ENCODE data around the gene IRF9.

IRF9 gene

DNA sequence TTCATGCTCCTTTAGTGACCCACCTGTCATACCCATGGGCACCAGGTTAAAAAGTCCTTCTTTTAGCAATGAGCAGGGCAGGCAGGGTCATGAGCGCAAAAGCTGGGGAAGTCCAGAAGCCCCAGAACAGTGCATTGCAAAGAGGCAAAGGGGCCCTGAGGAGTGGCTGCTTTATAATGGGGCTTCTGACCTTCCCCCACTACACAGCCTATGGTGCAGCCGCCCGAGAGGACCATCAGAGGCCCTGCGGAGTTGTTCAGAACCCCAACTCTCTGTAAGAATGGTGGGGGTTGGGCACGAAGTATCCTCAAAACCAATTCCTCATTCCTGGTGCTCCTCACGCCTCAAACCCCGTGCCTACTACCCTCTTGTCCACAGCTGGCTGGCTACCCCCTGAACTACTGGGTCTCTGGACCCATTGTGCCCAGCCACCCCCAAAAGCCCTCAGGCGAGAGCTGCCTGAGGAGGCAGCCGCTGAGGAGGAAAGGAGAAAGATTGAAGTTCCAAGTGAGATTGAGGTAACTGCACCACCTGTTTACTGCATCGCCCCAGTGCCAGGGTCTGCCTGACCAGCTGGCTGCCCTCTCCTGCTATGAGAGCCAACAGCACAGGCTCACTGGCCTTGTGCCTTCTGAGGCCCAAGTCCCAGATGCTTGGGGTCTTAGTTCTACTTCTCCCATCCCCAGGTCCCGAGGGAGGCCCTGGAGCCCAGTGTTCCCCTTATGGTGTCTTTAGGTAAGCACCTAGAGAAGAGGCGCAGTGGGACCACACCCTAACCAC, 17.5 kb downstream of the IRF9 start:
- DNase-seq = no peak

DNA sequence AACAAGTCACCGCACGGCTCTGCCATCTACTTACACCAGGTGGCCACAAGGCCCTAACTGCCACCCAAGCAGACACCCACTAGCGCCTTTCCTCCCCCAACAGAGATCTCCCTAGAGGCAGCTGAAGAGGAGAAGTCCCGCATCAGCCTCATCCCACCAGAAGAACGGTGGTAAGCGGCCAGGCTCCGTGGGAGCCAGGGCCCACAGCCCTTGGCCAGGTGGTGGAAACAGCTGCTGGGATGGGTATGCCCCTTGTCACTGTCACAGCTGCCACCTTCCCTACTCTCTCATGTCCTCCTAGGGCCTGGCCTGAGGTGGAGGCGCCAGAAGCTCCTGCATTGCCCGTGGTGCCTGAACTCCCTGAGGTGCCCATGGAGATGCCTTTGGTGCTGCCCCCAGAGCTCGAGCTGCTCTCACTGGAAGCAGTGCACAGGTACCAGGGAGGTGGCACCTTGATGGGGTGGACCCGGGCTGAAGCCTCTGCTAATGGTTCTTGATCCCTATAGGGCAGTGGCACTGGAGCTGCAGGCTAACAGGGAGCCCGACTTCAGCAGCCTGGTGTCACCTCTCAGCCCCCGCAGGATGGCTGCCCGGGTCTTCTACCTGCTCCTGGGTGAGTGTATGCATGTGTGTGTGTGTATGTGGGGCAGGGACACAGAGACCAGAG, 18.4 kb downstream of the IRF9 start:
- DNase-seq = no peak

DNA sequence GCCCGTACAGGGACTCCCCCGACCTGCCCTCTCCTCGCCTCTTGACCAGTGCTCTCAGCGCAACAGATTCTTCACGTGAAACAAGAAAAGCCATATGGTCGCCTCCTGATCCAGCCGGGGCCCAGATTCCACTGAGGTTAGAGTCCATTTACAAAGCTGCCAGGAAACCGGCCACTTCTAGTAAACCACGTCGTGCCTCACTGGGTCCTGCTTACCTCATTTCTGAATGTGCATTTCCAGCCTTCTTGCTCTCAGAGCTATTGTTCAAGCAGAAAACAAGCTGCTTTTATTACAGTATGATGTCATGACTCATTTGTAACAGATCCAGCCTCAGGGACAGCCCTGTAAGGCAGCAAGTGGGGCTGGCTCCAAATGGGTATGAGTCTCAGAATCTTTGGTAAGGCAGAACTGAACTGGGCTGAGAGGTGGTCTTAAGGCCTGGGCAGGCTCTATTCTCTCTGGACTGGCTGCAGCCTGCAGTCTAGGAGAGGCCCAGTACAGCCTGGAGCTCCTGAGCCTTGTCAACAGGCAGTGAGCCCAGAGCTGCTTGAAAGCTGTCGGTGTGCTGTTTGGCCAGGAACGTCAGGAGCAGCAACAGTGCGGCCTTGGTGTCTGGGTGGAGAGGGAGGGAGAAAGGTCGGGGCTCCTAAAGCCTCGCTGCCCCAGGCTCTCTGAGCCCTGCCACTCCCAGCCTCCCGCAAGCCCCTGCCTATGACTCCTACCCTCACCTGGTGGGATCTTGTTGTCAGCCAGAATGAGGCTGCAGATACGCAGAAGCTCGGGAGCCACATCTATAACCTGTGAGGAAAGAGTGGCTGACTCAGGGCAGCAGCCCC, 19.1 kb downstream of the IRF9 start:
- no peak for DNase-seq

DNA sequence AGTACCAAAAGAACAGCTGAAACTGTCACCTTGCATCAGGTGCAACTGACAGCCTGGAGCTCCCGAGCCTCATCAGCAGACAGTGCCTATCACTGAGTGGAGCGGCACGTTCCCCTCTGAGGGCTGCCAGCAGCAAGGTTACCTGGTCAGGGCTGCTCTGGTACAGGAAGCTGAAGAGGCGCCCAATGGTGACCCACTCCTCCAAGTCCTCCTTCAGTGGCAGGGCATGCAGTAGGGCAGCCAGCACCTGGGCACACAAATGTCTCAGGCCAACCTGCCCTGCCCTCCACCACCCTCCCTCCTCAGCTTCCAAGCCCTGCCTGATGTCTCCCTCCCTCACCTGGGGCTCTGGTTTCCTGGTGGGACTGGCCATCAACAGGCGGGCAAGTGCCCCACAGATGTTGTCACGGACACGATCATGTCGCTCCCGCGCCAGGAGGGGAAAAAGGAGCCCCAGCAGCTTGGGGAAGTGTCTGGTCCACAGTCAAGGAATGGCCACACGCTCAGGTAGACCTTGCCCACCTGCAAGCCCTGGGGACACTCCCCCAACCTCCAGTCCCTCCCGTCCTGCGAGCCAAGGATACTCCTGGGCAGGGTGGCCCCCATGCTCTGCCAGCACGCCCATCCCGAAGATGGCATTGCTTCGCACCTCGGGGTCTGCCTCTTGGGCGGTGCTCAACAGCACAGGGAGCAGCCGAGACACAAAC, 20.5 kb downstream of the IRF9 start:
- no peak for DNase-seq

DNA sequence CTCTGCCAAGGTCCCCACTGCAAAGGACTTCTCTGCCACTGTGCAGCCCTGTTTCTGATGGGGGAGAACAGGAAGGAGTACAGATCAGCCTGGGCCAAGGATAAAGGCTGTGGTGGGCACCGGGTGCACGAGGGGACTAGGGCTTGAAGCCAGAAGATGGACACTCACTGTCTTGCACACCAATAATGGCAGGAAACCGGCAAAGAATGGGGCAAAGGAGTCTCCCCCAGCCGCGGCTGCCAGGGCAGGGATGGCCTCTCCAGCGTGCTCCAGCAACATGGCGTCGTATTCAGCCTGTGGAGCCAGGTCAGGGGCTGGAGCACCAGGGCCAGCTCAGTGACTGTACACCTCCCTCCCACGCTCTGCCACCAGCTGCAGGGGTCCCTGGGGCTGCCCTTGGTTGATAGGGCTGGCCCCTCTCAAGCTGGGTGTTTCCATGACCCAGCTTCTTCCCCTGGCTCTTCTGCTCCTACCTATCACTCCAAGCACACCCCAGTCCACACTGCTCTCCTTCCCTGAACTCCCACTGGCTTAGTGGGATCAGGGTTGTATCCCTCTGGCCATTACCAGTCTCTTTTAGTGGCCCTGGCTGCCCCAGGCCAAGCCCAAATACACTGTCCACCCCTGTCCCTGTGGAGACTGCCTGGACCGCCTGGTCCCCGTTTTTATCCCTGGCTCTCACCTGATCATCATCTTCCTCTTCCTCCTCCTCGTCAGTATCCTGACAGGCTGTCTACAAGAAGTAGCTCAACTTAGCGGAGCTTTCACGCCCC, 21.2 kb downstream of the IRF9 start:
- no peak for DNase-seq

DNA sequence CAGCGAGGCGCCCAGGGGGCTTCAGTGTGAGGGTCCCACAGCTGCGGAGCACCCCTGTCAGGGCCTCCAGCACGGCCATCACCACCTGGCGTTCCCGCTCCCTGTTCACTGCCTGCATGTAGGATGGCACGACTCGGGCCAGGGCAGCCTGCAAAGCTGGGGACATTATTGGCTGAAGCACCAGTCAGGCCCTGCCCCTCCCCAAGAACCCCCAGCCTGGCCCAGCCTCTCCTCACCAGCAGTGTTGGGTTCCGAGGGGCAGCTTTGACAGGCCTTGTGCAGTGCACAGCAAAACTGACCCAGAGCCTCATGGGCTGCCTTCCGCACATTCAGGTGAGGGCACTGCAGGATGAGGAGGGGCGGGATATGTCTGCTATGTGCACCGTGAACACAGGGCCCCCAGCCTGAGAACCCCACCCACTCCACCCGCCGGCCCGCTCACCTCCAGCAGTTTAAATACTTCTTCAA, 22.0 kb downstream of the IRF9 start:
- no peak for DNase-seq

DNA sequence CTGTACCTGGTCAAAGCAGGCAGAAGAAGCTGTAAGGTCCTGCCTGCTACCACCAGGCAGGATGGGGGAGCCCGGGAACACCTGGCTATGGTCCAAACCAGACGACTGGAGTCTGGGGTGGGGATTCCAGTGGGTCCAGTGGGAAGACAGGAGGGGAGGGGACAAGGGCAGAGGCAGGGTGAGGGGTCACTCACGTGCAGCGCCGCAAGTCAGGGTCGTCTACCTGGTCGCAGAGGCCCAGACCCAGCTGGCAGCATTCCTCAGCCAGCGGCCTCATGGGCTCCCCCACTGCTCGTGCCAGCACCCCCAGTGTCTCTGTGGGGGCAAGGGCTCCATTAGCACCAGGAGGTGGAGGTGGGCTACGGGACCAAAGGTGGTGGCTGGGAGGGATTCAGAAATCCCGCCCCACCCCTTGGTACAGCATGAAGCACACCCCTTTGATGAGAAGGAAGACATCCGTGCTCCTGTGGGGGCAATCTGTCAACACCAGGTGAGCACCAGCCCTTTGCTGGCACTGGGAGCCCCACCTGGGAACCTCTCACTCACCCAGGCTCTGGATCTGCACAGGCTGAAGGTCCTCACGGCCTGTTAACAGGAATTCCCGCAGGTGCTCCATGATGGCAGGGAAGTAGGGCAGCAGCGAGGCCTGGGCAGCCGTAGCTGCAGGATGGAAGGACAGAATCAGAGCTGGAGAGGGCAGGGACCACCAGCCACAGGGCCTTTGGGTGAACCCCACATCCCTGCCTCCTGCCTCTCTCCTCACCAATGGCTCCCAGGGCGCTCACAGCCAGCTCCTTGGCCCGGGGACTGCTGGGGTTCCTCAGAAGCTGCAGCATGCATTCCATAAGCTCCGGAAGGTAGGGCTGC, 23.3 kb downstream of the IRF9 start:
- DNase-seq = no peak

DNA sequence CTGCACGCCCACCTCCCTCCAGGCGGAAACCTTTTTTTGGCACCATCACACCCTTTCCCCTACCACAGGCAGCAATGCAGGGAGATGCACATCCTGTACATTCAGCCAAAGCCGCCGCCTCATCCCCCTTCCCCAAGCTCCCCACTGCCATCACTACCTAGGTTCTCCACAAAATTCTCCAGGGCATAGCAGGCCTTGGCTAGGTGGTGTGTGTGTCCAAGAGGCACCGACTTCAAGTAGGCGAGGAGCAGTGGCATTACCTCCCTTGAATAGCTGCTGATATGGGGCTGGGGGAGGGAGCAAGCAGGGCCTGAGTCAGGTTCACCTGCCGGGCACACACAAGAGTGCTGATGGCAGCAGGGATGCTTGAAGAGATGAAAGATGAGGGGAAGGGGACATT, 24.0 kb downstream of the IRF9 start:
- DNase-seq = no peak

DNA sequence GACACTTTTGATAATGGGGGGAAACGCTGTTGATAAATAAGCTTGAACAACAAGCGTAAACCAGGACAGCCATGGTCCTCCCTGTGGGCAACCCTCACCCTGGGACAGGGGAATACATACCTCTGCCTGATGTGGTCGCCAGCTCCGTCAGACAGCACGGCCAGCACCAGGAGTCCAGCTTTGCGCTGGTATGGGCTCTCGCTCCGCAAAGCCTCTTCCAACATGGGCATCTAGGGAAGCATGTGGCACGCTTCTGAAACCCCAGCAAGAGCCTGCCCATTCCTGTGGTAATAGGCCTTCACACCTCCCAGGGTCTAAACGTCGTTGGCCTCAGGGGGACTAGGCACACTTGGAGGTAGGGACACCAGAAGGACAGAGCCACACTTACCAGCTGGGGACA, 24.7 kb downstream of the IRF9 start:
- DNase-seq = no peak

DNA sequence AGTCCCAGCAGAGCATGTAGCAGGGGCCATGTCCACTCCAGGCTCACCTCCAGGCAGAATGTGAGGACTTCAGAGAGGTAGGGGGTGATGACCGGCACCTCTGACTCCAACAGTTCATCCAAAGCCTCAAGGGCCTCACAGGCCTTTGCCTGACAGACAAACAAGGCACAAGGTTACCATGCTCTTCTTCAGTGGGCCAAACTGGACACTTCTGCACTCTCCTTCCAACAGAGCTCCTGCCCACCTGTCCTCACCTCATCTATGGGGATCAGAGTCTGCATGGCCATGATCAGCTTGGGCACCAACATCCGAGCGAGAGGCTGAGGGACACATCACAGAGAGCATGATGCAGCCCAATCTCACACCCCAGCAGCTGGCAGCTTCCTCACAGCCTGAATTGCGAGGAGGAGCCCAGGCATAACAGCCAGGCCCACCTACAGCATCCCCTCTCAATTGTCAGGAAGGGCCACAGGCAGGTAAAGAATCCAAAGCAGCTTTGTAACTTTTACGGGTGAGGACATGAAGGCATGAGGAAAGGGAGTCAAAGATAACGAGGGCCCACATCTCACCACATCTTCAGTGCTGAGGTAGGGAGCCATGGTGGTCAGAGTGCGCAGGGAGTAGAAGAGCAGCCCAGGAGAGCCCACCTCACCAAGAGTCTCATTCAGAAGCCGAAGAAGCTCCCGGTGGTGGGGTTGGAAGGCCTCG, 25.9 kb downstream of the IRF9 start:
- no peak for DNase-seq

DNA sequence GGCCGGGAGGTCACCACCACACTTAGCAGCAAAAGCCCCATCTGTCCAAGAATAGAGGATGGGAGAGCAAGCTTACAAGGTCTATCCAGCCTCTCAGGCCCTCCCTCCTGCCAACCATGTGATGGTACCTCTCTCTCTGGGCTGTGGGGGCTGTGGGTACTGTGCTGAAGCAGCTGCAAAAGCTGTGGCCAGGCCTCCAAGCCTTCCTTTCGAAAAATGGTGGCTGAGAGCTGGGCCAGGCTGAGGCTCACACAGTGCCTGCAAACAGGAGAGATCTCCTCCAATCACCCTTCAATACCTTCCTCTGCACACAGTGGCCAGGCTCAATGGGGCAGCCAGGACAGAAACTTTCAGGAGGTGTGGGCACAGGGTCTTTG, 26.5 kb downstream of the IRF9 start:
- DNase-seq = no peak

DNA sequence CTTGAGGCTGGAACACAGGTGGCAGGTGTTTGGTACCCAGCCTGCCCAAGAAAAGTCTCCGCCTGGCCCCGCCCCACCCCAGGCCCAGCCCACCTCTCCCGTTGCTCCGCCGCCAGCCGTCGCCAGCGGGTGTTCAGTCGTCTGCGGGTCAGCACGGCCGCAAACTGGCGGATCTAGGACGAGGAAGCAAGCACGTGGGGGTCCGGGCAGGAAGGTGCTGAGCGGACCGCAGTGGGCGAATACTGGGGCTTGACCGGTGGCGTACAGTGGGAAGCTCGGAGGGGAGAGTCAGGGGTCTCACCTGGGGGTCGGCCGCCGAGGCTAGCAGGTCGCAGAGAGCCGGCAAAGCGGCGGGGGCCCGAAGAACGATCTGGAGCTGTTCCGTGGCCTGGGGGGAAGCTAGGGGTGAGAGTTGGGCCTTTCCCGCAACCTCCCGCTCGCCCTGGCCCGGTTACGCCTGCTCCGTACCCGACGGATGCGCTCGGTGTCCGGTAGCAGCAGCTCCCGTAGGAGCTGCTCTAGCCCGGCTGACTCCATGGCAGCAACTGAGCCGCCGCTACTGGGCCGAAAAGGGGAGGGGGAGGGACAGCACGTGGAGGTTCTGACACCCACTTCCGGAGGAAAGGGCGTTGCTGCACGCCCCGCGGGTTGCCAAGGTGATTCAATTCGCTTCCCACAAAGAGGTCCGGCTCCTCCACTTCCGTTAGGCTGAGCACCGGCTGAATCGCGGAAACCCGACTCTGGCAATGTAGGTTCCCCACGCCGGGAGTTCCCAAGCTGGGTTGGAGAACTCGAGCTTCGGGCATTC, 27.4 kb downstream of the IRF9 start, which contains the start of gene IPO4:
TSS of gene IPO4 (minus strand) at position 566 of the 808 bp plus-strand sequence. CDS start at position 537, 29 bp downstream.
- peak; percentile 85 to 92 (median 92) for DNase-seq

DNA sequence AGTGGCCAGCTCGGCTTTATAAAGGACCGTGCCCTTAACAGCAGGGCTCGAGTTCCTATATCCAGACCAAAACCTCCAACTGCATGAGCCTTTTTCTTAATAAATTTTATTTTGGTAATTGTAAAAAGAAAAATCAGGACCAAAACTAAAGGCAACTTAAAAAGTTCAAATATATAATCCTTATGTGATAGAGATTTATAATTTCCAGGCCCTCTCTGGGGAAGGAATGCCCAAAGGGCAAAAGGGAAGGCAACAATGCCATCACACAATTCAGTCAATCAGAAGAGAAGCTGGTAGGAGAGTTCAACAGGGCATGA, 28.0 kb downstream of the IRF9 start:
- DNase-seq = no peak

DNA sequence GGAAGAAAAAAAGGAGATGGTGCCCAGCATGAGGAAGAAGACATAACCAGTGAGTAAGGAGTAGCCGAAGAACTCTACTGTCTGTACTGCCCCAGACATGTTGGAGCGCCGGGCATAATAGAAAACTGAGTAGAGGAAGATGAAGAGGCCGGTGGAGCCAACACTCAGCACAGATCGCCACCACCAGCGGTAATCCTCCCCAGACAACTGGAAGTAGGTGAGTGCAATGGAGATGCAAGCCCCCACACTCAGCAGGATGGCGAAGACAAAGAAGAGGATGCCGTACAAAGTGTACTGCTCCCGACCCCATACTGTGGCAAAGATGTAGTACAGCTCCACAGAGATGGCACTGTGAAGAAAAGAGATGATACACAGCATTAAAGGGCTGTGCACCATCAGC, 28.4 kb downstream of the IRF9 start:
- DNase-seq = no peak

DNA sequence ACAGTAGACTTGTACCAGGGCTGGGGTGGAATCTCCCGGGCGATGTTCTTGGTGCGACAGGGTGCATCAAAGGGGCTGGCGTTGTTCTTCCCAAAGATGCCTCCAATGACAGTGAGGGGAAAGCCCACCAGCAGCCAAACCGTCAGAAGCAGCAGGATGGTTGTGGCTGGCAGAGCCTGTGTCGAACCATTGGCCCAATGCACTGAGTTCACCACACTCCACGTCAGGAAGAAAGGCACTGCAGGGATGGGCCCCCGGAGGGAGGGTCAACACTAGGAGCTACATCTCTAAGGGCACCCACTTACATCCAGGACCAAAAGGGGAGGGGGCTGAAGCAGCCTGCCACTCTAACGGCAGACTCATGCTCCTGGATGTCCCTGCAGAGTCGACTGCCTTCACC, 29.4 kb downstream of the IRF9 start:
- DNase-seq = no peak

DNA sequence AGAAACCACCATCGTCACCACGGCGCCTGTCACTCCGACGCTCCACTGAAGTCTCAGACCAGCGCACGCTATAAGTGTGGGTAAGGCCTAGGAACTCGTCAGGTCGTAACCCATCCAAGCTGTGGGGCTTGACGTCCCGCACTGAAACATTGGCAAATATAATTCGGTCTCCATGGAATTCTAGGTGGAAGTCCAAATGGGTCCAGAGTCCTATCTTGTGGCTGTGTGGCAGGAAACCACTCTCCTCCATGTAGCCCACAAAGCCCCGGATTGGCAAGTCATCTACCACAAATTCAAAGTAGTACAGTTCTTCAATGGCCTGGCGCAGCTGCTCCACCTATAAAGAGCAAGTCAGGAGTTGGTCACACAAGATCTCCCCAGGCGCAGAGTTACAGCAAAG, 31.9 kb downstream of the IRF9 start:
- DNase-seq = no peak

DNA sequence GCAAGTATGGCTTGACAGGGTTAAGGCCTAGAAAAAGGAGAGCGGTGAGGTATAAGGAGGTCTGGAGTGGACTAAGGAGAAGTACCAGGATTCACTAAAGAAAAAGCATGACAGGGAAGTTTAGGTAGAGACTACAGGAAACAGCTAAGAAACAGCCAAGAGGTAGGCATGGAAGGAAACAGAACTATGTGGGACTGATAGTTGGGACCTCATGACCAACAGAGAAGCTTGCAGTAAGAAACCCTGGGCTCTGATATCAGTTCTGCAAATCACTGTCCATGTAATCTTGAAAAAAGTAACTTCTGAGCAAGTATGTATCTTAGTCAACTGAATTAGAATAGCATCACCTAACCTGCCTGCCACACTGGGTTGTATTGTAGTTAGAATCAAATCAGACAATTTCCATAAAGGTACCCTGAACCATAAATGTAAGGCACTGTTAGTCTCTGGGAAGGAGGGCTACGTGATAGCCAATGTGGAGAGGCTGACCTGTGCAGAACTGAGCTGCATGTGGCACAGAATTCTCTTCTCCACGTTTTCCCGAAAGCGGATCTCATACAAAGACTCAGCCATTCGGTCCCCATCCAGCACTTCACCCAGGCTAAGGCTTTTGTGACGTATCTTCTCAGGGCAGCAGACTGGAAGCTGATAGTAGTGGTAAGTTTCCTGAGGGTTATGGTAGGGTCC, 33.3 kb downstream of the IRF9 start:
- no peak for DNase-seq

DNA sequence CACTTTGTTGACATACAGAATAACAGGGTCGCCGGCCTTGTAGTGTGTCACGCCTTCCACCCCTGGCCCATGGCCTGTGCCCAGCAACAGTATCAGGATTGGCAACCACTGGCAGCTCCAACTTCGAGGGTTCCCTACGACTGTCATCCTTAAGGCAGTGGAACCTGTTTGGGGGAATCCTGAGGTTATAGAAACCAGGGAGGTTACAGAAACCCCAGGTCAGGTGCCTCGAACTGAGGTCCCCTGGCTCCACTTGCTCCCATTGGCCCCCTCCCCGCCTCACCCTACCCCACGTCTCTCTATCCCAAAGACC, 33.8 kb downstream of the IRF9 start:
- DNase-seq = no peak
